ENCODE data around the gene SFXN2. TPM values are rescaled to one million over a fixed set of nuclear protein-coding genes. Genes with fewer than 3 reads are reported as not detected.
"Not testable (repeated sequence)": the region's sequence is repeated elsewhere in the genome, so short reads cannot be mapped to it uniquely, and the experiment has no call there.

The SFXN2 gene
- polyA plus RNA-seq (2013), result 9.0 and 9.4 TPM in 2 replicates

GRCh38 chr10:102714621-102715455 lies at the start of gene SFXN2:
SFXN2 (plus strand) TSS chr10:102714636; CDS start chr10:102726637, 12,001 bp downstream.
- H2BK12ac ChIP-seq (ENCODE audit: low read length), result peak within 1 kb of the TSS; percentile 6
- peak within 1 kb of the TSS; percentile 60 for H2BK5ac ChIP-seq (ENCODE audit: low read depth, low read length, poor library complexity)
- no peaks in the 10 kb centered on the region for H3K27me3 ChIP-seq (ENCODE audit: insufficient read depth, low read length)
- H4K12ac ChIP-seq (ENCODE audit: low read depth, low read length), result peak within 1 kb of the TSS; percentile 28
- H3K18ac ChIP-seq (ENCODE audit: low read length), result peak within 1 kb of the TSS; percentile 67
- H3K23ac ChIP-seq (ENCODE audit: low read length), result no peak within 1 kb of the TSS
- H4K91ac ChIP-seq (ENCODE audit: low read depth, low read length), result peak within 1 kb of the TSS; percentile 74
- peaks cover 6% of the 10 kb centered on the region for H3K79me2 ChIP-seq (ENCODE audit: control insufficient read depth, insufficient read depth, low read length, poor library complexity)
- peak within 1 kb of the TSS; percentile 7 for H2AK5ac ChIP-seq (ENCODE audit: low read length)
- peak within 1 kb of the TSS; percentile 86 for H3K14ac ChIP-seq (ENCODE audit: low read length)
- H2AFZ ChIP-seq (ENCODE audit: insufficient read depth, low read length, poor library complexity), result peak within 1 kb of the TSS; percentile 78
- peak within 1 kb of the TSS; percentile 95 for H3K4me2 ChIP-seq (ENCODE audit: low read length)
- H3K79me1 ChIP-seq (ENCODE audit: low read length), result peaks cover 17% of the 10 kb centered on the region
- peaks cover 15 to 23% of the 10 kb centered on the region in 2 experiments for H3K4me1 ChIP-seq (ENCODE audit: control insufficient read depth in 1 of 2, insufficient read depth in 2 of 2, low read length in 2 of 2)
- peak within 1 kb of the TSS; percentile 79 for H4K8ac ChIP-seq (ENCODE audit: low read depth, low read length)
- H3K4ac ChIP-seq (ENCODE audit: low read depth, low read length), result peak within 1 kb of the TSS; percentile 60
- H3K27ac ChIP-seq (ENCODE audit: low read depth, low read length), result peak within 1 kb of the TSS; percentile 45
- peak in 1 of 2 donors; percentile 35 for DNase-seq
- H3K9ac ChIP-seq (ENCODE audit: low read length), result peak within 1 kb of the TSS; percentile 92
- peak within 1 kb of the TSS; percentile 90 for H3K4me3 ChIP-seq (ENCODE audit: low read depth, low read length)
- H3K36me3 ChIP-seq (ENCODE audit: control insufficient read depth in 1 of 2, insufficient read depth in 2 of 2, low read length in 2 of 2), result no peaks in the 10 kb centered on the region
- H3K9me3 ChIP-seq (ENCODE audit: insufficient read depth, low read depth, low read length), result no peaks in the 10 kb centered on the region
- WGBS (ENCODE audit: extremely low coverage, insufficient coverage, insufficient read length), result no CpG with 5 or more reads among the region's 46 CpGs
- peak within 1 kb of the TSS; percentile 77 for H2BK120ac ChIP-seq (ENCODE audit: insufficient read depth, low read length, poor library complexity)

GRCh38 chr10:102665904-102666509 lies 48.4 kb upstream of the SFXN2 start:
- no peak overlapping the region for H4K91ac ChIP-seq (ENCODE audit: low read depth, low read length)
- no peak overlapping the region for H4K12ac ChIP-seq (ENCODE audit: low read depth, low read length)
- no peak for DNase-seq
- H2BK5ac ChIP-seq (ENCODE audit: low read depth, low read length, poor library complexity), result no peak overlapping the region
- H3K4me2 ChIP-seq (ENCODE audit: low read length), result no peak overlapping the region
- H3K4me1 ChIP-seq (ENCODE audit: control insufficient read depth in 1 of 2, insufficient read depth in 2 of 2, low read length in 2 of 2), result peaks cover 0 to 8% of the 10 kb centered on the region in 2 experiments
- H2BK120ac ChIP-seq (ENCODE audit: insufficient read depth, low read length, poor library complexity), result no peak overlapping the region
- H3K9ac ChIP-seq (ENCODE audit: low read length), result no peak overlapping the region
- H3K27ac ChIP-seq (ENCODE audit: low read depth, low read length), result no peak overlapping the region
- H2BK12ac ChIP-seq (ENCODE audit: low read length), result no peak overlapping the region
- H3K36me3 ChIP-seq (ENCODE audit: control insufficient read depth in 1 of 2, insufficient read depth in 2 of 2, low read length in 2 of 2), result no peaks in the 10 kb centered on the region
- peak overlapping the region; percentile 26 for H3K4me3 ChIP-seq (ENCODE audit: low read depth, low read length)
- H3K79me1 ChIP-seq (ENCODE audit: low read length), result no peaks in the 10 kb centered on the region
- H3K14ac ChIP-seq (ENCODE audit: low read length), result no peak overlapping the region
- no peak overlapping the region for H3K18ac ChIP-seq (ENCODE audit: low read length)
- H3K4ac ChIP-seq (ENCODE audit: low read depth, low read length), result no peak overlapping the region
- H3K23ac ChIP-seq (ENCODE audit: low read length), result no peak overlapping the region
- no peaks in the 10 kb centered on the region for H3K27me3 ChIP-seq (ENCODE audit: insufficient read depth, low read length)
- H3K9me3 ChIP-seq (ENCODE audit: insufficient read depth, low read depth, low read length), result no peaks in the 10 kb centered on the region
- no peaks in the 10 kb centered on the region for H3K79me2 ChIP-seq (ENCODE audit: control insufficient read depth, insufficient read depth, low read length, poor library complexity)
- no peak overlapping the region for H2AK5ac ChIP-seq (ENCODE audit: low read length)
- no CpG with 5 or more reads among the region's 9 CpGs for WGBS (ENCODE audit: extremely low coverage, insufficient coverage, insufficient read length)
- H4K8ac ChIP-seq (ENCODE audit: low read depth, low read length), result no peak overlapping the region
- no peak overlapping the region for H2AFZ ChIP-seq (ENCODE audit: insufficient read depth, low read length, poor library complexity)

- H3K36me3 ChIP-seq (ENCODE audit: control insufficient read depth in 1 of 2, insufficient read depth in 2 of 2, low read length in 2 of 2); H2BK12ac ChIP-seq (ENCODE audit: low read length); H2AFZ ChIP-seq (ENCODE audit: insufficient read depth, low read length, poor library complexity); H3K4ac ChIP-seq (ENCODE audit: low read depth, low read length); H3K79me2 ChIP-seq (ENCODE audit: control insufficient read depth, insufficient read depth, low read length, poor library complexity); H3K18ac ChIP-seq (ENCODE audit: low read length); H3K27me3 ChIP-seq (ENCODE audit: insufficient read depth, low read length); H4K91ac ChIP-seq (ENCODE audit: low read depth, low read length); H3K27ac ChIP-seq (ENCODE audit: low read depth, low read length); H3K23ac ChIP-seq (ENCODE audit: low read length); H3K4me2 ChIP-seq (ENCODE audit: low read length); H4K12ac ChIP-seq (ENCODE audit: low read depth, low read length); H3K9ac ChIP-seq (ENCODE audit: low read length); H3K4me1 ChIP-seq (ENCODE audit: control insufficient read depth in 1 of 2, insufficient read depth in 2 of 2, low read length in 2 of 2); H3K79me1 ChIP-seq (ENCODE audit: low read length); H3K14ac ChIP-seq (ENCODE audit: low read length); H2BK5ac ChIP-seq (ENCODE audit: low read depth, low read length, poor library complexity); H4K8ac ChIP-seq (ENCODE audit: low read depth, low read length); H2BK120ac ChIP-seq (ENCODE audit: insufficient read depth, low read length, poor library complexity); H3K9me3 ChIP-seq (ENCODE audit: insufficient read depth, low read depth, low read length); DNase-seq; H2AK5ac ChIP-seq (ENCODE audit: low read length); H3K4me3 ChIP-seq (ENCODE audit: low read depth, low read length): not testable (repeated sequence)
- WGBS (ENCODE audit: extremely low coverage, insufficient coverage, insufficient read length), result no CpG with 5 or more reads among the region's 4 CpGs
These were observed 47.0 kb upstream of the SFXN2 start for GRCh38 chr10:102667411-102667810.

GRCh38 chr10:102668326-102669107 lies 45.9 kb upstream of the SFXN2 start:
- no peak overlapping the region for H3K9ac ChIP-seq (ENCODE audit: low read length)
- H3K18ac ChIP-seq (ENCODE audit: low read length), result no peak overlapping the region
- H3K14ac ChIP-seq (ENCODE audit: low read length), result no peak overlapping the region

More at GRCh38 chr10:102668326-102669107, 45.9 kb upstream of the SFXN2 start:
- no peak overlapping the region for H3K4ac ChIP-seq (ENCODE audit: low read depth, low read length)
- no peak overlapping the region for H2AFZ ChIP-seq (ENCODE audit: insufficient read depth, low read length, poor library complexity)
- no CpG with 5 or more reads among the region's 10 CpGs for WGBS (ENCODE audit: extremely low coverage, insufficient coverage, insufficient read length)
- no peak overlapping the region for H2BK120ac ChIP-seq (ENCODE audit: insufficient read depth, low read length, poor library complexity)
- no peaks in the 10 kb centered on the region for H3K9me3 ChIP-seq (ENCODE audit: insufficient read depth, low read depth, low read length)
- H2BK5ac ChIP-seq (ENCODE audit: low read depth, low read length, poor library complexity), result no peak overlapping the region
- H3K27ac ChIP-seq (ENCODE audit: low read depth, low read length), result no peak overlapping the region
- no peaks in the 10 kb centered on the region for H3K79me2 ChIP-seq (ENCODE audit: control insufficient read depth, insufficient read depth, low read length, poor library complexity)
- no peak overlapping the region for H3K4me2 ChIP-seq (ENCODE audit: low read length)
- H3K4me3 ChIP-seq (ENCODE audit: low read depth, low read length), result no peak overlapping the region
- H3K36me3 ChIP-seq (ENCODE audit: control insufficient read depth in 1 of 2, insufficient read depth in 2 of 2, low read length in 2 of 2), result no peaks in the 10 kb centered on the region
- H3K27me3 ChIP-seq (ENCODE audit: insufficient read depth, low read length), result no peaks in the 10 kb centered on the region
- no peaks in the 10 kb centered on the region for H3K79me1 ChIP-seq (ENCODE audit: low read length)
- H4K8ac ChIP-seq (ENCODE audit: low read depth, low read length), result no peak overlapping the region
- H3K4me1 ChIP-seq (ENCODE audit: control insufficient read depth in 1 of 2, insufficient read depth in 2 of 2, low read length in 2 of 2), result peaks cover 0 to 9% of the 10 kb centered on the region in 2 experiments
- DNase-seq, result no peak
- no peak overlapping the region for H3K23ac ChIP-seq (ENCODE audit: low read length)
- H4K12ac ChIP-seq (ENCODE audit: low read depth, low read length), result no peak overlapping the region
- H2AK5ac ChIP-seq (ENCODE audit: low read length), result no peak overlapping the region
- no peak overlapping the region for H2BK12ac ChIP-seq (ENCODE audit: low read length)
- no peak overlapping the region for H4K91ac ChIP-seq (ENCODE audit: low read depth, low read length)
